ENCODE measurements around the gene TMEM179. TPM values are rescaled to one million over a fixed set of nuclear protein-coding genes. Genes with fewer than 3 reads are reported as not detected.
A peak's percentile ranks its signal among the peaks of the same experiment; 100 is the strongest.

TMEM179 gene
- total and polyA plus RNA-seq, 2 of the 13 experiments (the other 11 are each of a cell fraction or from before 2014, with no cell fraction given), result not detected

GRCh38 chr14:104654119-104654518, 49.5 kb upstream of the TMEM179 start (continued):
- TF ChIP-seq BRF2 (CRISPR knock-in tag; IDR thresholded peaks at IDR 0.05) (no peak), ZNF670 (CRISPR knock-in tag; IDR thresholded peaks at IDR 0.05; ENCODE audit: borderline replicate concordance) (0 out of 2 replicates have a peak, but pooled peaks have one; percentile 58), HHEX (CRISPR knock-in tag; IDR thresholded peaks at IDR 0.05) (peak; percentile 52; the same call in 1 of the 2 replicates), ZNF3 (CRISPR knock-in tag; IDR thresholded peaks at IDR 0.05) (no peak), GABPB1 (CRISPR knock-in tag; IDR thresholded peaks at IDR 0.05) (no peak; the same call in 1 of the 2 replicates), E2F5 (CRISPR knock-in tag; conservative IDR thresholded peaks at IDR 0.05) (no peak), ZBTB14 (CRISPR knock-in tag; IDR thresholded peaks at IDR 0.05) (no peak), FOSL1 (CRISPR knock-in tag; IDR thresholded peaks at IDR 0.05; ENCODE audit: borderline replicate concordance) (no peak), TRIM22 (IDR thresholded peaks at IDR 0.05) (no peak), ZNF576 (CRISPR knock-in tag; IDR thresholded peaks at IDR 0.05) (no peak), ZNF256 (CRISPR knock-in tag; conservative IDR thresholded peaks at IDR 0.05) (no peak), NFAT5 (CRISPR knock-in tag; IDR thresholded peaks at IDR 0.05) (no peak), SP5 (CRISPR knock-in tag; IDR thresholded peaks at IDR 0.05; ENCODE audit: borderline replicate concordance, low read depth) (peak; percentile 56; the same call in 1 of the 2 replicates), ZNF556 (CRISPR knock-in tag; IDR thresholded peaks at IDR 0.05; ENCODE audit: borderline replicate concordance) (no peak), NRL (CRISPR knock-in tag; IDR thresholded peaks at IDR 0.05; ENCODE audit: borderline replicate concordance) (no peak), MBNL3 (CRISPR knock-in tag; conservative IDR thresholded peaks at IDR 0.05) (no peak), KLF15 (CRISPR knock-in tag; IDR thresholded peaks at IDR 0.05; ENCODE audit: borderline replicate concordance) (no peak), BATF2 (CRISPR knock-in tag; IDR thresholded peaks at IDR 0.05) (no peak), RBFOX2 (IDR thresholded peaks at IDR 0.05; ENCODE audit: low read depth, low read length) (no peak), PITX1 (CRISPR knock-in tag; IDR thresholded peaks at IDR 0.05) (peak; percentile 77)

Measured in HepG2 (cell line).